Heart left ventricle (tissue), 16 donors: ENCODE data around the gene HES5. TPM values are rescaled to one million over a fixed set of nuclear protein-coding genes. Genes with fewer than 3 reads are reported as not detected.

Experiments
- ATAC-seq, 4 donors: fragments of 200-7000 bp; cut with Tn5 transposase; one replicate each; pipeline ENCODE4 v1.9.1; 2020 to 2022; ENCODE audit warnings: moderate library complexity in 4 of 4, mild to moderate bottlenecking in 3 of 4, moderate number of reproducible peaks in 1 of 4
- DNase-seq, 5 donors: peaks; one replicate each; pipeline ENCODE4 v3.0.0-alpha.2; 2020
- H3K27ac ChIP-seq, 12 donors: fragments of 200-600 bp; sonication (generic) in 4 of 12; one replicate each; pipeline versions ENCODE4 v1.5.0 to v1.8.0; 2016 to 2022; ENCODE audit warnings: mild to moderate bottlenecking in 2 of 12
- H3K27me3 ChIP-seq, 9 donors: fragments of 200-600 bp; sonication (generic) in 2 of 9; one replicate each; pipeline versions ENCODE4 v1.5.1 to v1.8.0; 2016 to 2022; ENCODE audit warnings: mild to moderate bottlenecking in 3 of 9
- H3K36me3 ChIP-seq, 9 donors: fragments of 200-600 bp; sonication (generic) in 2 of 9; one replicate each; pipeline versions ENCODE4 v1.5.0 to v1.8.0; 2018 to 2022; ENCODE audit warnings: mild to moderate bottlenecking in 2 of 9
- H3K4me1 ChIP-seq, 12 donors: fragments of 200-600 bp; sonication (generic) in 4 of 12; one replicate each; pipeline versions ENCODE4 v1.5.0 to v1.8.0; 2016 to 2022; ENCODE audit warnings: mild to moderate bottlenecking in 3 of 12
- H3K4me3 ChIP-seq, 12 donors: fragments of 200-600 bp; sonication (generic) in 4 of 12; one replicate each; pipeline versions ENCODE4 v1.5.0 to v1.8.0; 2017 to 2022; ENCODE audit warnings: mild to moderate bottlenecking in 9 of 12, moderate library complexity in 4 of 12
- H3K9me3 ChIP-seq, 12 donors: fragments of 200-600 bp; sonication (generic) in 4 of 12; one replicate each; pipeline versions ENCODE4 v1.5.0 to v1.8.0; 2016 to 2022; ENCODE audit warnings: mild to moderate bottlenecking in 1 of 12
- CTCF ChIP-seq, 12 donors: fragments of 200-600 bp; sonication (generic) in 4 of 12; IDR thresholded peaks; one replicate each; pipeline versions ENCODE4 v1.5.0 to v1.8.0; 2018 to 2022; ENCODE audit warnings: antibody characterized with exemption in 12 of 12, mild to moderate bottlenecking in 5 of 12
- POLR2A ChIP-seq, 2 donors: fragments of 450-650 bp; IDR thresholded peaks; one replicate each; pipeline ENCODE4 v1.6.1; 2017; ENCODE audit warnings: antibody characterized with exemption in 2 of 2, mild to moderate bottlenecking in 2 of 2, moderate library complexity in 2 of 2
- WGBS, 4 donors: extraction: QIAGEN DNeasy Blood & Tissue Kit in 2 of 4; methylation state at CpG; one replicate each; pipeline versions ENCODE4 v1.1.5 to v1.1.7; 2013 to 2018; 5-methylcytosine and 5-hydroxymethylcytosine counted together
- intact Hi-C, 10 donors: fragments of 100-400 bp; cut with DNase I; formaldehyde crosslinking; loops; one replicate each; pipeline versions ENCODE4 v1.11.1 to v1.14.2; 2022
- polyA plus RNA-seq, 2 donors: library from polyadenylated mRNA; stranded (reverse); fragments of 200-250 nt; gene quantifications; one replicate each; pipeline ENCODE4 v1.2.3, GENCODE V29; 2013
- total RNA-seq, 9 donors: library from RNA; depleted of rRNA in 2 of 9; stranded (reverse); fragments of >200 nt in 2 of 9; fragmentation: NEBNext Ultra II Directional in 3 of 9; extraction: Animal tissue kit (Norgen Biotek cat#: 25700) in 3 of 9; gene quantifications; one replicate each; pipeline versions ENCODE4 v1.1.0 to v1.2.4, GENCODE V29; 2016 to 2023
- donor health status: ischemic (EF 13 %, LVEDD 7.1; RV severe dilation, severe dysfunction).
- donor health status: healthy with polysubstance abuse.
- donor health status: DM: no; HTN: yes; CAD: no.
- donor health status: DM: no; HTN: no; CAD: no.
- donor health status: ischemic (EF 25% LVEDD 6.9; RV normal size, moderate dysfunction).
- donor health status: ischemic (EF 25% LVEDD 5.7; RV mildly dilated, moderate dysfunction).
- donor health status: healthy.
- donor health status: DM: yes; HTN: yes; CAD: no.
- donor health status: ischemic (EF 35%, LVEDD 5.7; RV mildly dilated, moderate dysfunction).
- donor health status: nonischemic (EF 11% LVEDD 7.7; RV severe dilation, severe dysfunction).
- donor health status: DM: yes; HTN: yes; CAD: no.
- donor health status: PGD.
- donor health status: ischemic (EF 29% LVEDD 5.4; RV normal size, mild dysfunction).
- donor health status: nonischemic (EF 23%, LVEDD 6.1; RV moderate dilation, normal function).

Gene HES5
- total and polyA plus RNA-seq, 11 donors = 0.42 to 2.0 (median 1.2) TPM

GRCh38 chr1:2486041-2486440 is 44.0 kb downstream of the HES5 start:
- no peak for ATAC-seq

DNA sequence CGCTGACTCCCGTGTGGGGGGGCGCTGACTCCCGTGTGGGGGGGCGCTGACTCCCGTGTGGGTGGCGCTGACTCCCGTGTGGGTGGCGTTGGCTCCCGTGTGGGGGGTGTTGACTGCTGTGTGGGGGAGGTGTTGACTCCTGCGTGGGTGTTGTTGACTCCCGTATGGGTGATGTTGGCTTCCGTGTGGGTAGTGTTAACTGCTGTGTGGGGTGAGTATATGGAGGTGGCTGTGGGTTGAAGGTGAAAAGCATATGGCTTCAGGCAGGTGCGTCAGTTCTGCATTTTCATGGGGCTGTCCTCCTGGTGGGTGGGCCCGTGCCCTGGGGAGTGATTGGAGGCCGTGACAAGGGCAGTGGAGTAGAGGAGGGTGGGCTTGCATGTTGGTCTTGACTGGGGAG is 46.1 kb downstream of the HES5 start:
- TF ChIP-seq CTCF (IDR thresholded peaks at IDR 0.05) (no peak), POLR2A (IDR thresholded peaks at IDR 0.05) (no peak)
- peaks cover 0 to 11% (median 5%) of the 10 kb centered on the region in 12 donors for H3K9me3 ChIP-seq
- intact Hi-C loops = no loop called here
- no peaks in the 10 kb centered on the region for H3K4me1 ChIP-seq
- WGBS, 4 donors = 76 to 86% (median 81%) methylated on average over 15 to 16 of the region's 16 CpGs
- DNase-seq = no peak
- no peak overlapping the region for H3K4me3 ChIP-seq
- no peaks in the 10 kb centered on the region for H3K36me3 ChIP-seq
- ATAC-seq = no peak
- H3K27ac ChIP-seq = no peak overlapping the region
- peaks cover 0 to 3% (median 0%) of the 10 kb centered on the region in 9 donors for H3K27me3 ChIP-seq

More at GRCh38 chr1:2486041-2486440, 44.0 kb downstream of the HES5 start:
- no peak for DNase-seq
- Histone ChIP-seq H3K27me3 (peaks cover 0 to 3% (median 0%) of the 10 kb centered on the region in 9 donors), H3K9me3 (peaks cover 0 to 16% (median 6%) of the 10 kb centered on the region in 12 donors), H3K36me3 (no peaks in the 10 kb centered on the region), H3K27ac (no peak overlapping the region), H3K4me1 (no peaks in the 10 kb centered on the region), H3K4me3 (no peak overlapping the region)
- 60 to 93% (median 80%) methylated on average over 2 to 4 of the region's 4 CpGs for WGBS, 4 donors
- intact Hi-C loops = no loop called here
- TF ChIP-seq CTCF (IDR thresholded peaks at IDR 0.05) (no peak), POLR2A (IDR thresholded peaks at IDR 0.05) (no peak)

DNA sequence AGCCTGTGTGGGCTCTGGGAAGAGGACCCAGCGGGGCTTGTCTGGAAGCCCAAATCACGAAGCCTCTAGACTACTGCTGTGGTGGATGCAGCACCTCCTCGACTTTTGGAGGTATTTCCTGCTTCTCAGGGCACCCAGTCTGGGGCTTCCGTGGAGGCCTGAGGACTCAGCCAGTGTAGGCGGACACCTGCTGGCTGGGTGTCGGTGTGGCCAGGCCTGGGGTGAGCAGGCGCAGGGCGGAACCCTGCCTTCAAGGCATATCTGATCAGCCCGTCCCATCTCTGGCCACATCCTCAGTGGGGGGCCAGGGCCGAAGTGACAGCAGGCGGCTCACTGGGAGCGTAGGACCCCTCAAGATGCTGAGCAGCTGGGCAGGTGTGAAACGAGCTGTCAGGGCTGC is 47.0 kb downstream of the HES5 start:
- no peak overlapping the region for H3K4me3 ChIP-seq
- DNase-seq (no peak), ATAC-seq (no peak)
- H3K36me3 ChIP-seq = no peaks in the 10 kb centered on the region
- TF ChIP-seq CTCF (IDR thresholded peaks at IDR 0.05) (no peak), POLR2A (IDR thresholded peaks at IDR 0.05) (no peak)
- H3K27ac ChIP-seq = no peak overlapping the region
- H3K27me3 ChIP-seq = peaks cover 0 to 3% (median 0%) of the 10 kb centered on the region in 9 donors
- peaks cover 0 to 2% (median 0%) of the 10 kb centered on the region in 12 donors for H3K9me3 ChIP-seq
- H3K4me1 ChIP-seq = no peaks in the 10 kb centered on the region
- WGBS, 4 donors = 74 to 77% (median 76%) methylated on average over 10 to 13 of the region's 13 CpGs
- intact Hi-C loops = no loop called here

- intact Hi-C loops = no loop called here
- no peak overlapping the region for H3K4me3 ChIP-seq
- no peaks in the 10 kb centered on the region for H3K4me1 ChIP-seq
- H3K9me3 ChIP-seq = no peaks in the 10 kb centered on the region
- no peaks in the 10 kb centered on the region for H3K36me3 ChIP-seq
- WGBS, 4 donors = 64 to 73% (median 68%) methylated on average over 4 to 11 of the region's 11 CpGs
- ATAC-seq (no peak), DNase-seq (no peak)
- no peak overlapping the region for H3K27ac ChIP-seq
- peaks cover 0 to 6% (median 0%) of the 10 kb centered on the region in 9 donors for H3K27me3 ChIP-seq
- TF ChIP-seq POLR2A (IDR thresholded peaks at IDR 0.05) (no peak), CTCF (IDR thresholded peaks at IDR 0.05) (no peak)
Measured at GRCh38 chr1:2482588-2482987, 47.5 kb downstream of the HES5 start.
